GM19240 (cell line): ENCODE measurements around the gene SIGLECL1.
"Not testable (repeated sequence)": the region's sequence is repeated elsewhere in the genome, so short reads cannot be mapped to it uniquely, and the experiment has no call there.

Experiments used
- DNase-seq: peaks from one replicate; pipeline ENCODE4 v3.0.0; 2011; ENCODE audit warnings: low spot score; ENCODE audit not compliant: insufficient read length

Gene SIGLECL1

DNA sequence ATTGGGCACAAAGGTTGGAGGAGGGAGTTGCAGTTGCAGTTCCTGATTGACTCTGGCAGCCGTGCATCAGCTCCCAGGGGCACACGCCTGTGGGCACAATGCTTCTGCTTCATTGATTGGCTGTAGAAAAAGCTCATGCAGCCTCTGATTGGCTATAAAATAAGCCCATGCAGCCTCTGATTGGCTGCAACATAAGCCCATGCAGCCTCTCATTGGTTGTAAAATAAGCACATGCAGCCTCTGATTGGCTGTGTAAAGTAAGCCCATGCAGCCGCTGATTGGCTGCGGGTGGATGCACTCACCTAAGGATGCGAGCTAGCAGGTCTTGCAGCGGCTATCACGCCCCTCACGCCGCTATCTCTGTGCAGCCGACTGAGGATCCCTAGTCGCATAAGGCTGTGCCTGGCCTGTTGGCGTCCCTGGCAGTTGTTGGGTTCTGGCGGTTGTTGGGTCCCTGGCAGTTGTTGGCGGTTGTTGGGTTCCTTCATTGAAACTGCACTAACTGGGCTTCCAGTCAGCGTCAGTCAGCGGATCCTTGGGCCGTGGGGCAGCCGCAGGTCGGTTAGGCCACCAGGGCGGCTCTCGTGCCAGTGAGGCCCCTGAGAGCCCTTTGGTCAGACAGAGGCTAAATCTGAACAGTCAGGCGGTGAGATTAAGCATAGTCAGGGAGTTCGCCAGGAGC is at the start of gene SIGLECL1:
Gene SIGLECL1, plus strand, starts transcription at position 295 of the 682 bp plus-strand sequence. CDS start 12,993 bp downstream, outside the sequence.
- DNase-seq = no peak

DNA sequence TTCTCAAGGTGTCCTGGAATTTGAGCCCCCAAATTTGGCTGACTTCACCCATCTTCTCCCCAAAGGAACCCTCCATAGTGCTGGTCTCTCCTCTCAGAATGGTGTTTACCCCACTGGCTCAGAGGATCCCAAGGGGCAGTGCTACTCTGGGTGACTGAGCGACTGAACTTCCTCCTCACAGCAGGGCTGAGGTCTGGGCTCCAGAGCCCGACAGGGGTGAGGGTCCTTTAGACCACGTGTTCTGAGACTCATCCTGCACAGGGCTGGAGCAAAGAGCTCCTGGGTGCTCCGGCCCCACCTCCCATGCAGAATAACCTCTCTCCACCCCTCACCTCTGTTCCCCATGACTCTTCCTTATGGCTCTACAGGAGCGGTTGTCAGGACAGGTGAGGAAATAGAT is 49.2 kb upstream of the SIGLECL1 start:
- DNase-seq = no peak

DNA sequence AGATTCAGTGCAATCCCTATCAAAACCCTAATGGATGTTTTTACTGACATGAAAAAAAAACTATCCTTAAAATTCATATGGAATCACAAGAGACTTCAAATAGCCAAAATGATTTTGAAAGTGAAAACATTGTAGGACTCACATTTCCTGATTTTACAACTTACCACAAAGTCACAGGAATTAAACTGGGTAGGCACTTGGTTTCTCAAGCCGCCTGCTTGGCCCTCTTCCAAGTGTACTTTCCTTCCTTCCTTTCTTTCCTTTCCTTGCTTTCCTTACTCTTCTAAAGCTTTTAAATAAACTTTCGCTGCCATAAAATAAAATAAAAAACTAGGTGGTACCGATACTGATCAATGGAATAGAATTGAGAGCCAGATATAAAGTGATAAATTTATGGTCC is 47.0 kb upstream of the SIGLECL1 start:
- DNase-seq = no peak

DNA sequence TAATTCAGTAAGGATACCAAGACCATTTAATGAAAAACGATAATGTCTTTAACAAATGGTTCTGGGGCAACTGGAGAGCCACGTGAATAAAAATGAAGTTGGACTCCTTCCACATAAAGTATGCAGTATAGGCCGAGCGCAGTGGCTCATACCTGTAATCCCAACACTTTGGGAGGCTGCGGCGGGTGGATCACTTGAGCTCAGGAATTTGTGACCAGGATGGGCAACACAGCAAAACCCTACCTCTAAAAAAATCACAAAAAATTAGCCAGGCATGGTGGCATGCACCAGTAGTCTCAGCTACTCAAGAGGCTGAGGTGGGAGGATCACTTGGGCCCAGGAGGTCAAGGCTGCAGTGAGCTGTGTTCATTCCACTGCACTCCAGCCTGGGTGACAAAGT is 46.6 kb upstream of the SIGLECL1 start:
- no peak for DNase-seq

DNA sequence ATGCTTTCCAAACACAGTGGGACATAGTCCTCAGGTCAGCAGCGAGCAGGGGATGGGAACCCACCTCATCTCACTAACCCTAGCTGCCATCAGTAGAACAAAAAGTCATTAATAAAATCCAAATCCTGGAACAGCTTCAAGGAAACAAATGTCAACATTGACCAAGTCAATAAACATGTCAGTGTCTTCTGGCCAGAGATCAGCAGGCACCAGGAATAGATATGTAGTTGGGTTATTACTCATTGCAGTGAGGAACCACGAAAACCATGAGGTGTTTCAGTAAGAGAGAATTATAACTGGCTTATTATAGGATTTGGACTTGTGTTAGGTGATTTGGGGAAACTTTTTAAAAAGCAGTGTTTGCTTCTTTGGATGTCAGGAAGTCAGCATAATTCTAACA is 43.1 kb upstream of the SIGLECL1 start:
- no peak for DNase-seq

DNA sequence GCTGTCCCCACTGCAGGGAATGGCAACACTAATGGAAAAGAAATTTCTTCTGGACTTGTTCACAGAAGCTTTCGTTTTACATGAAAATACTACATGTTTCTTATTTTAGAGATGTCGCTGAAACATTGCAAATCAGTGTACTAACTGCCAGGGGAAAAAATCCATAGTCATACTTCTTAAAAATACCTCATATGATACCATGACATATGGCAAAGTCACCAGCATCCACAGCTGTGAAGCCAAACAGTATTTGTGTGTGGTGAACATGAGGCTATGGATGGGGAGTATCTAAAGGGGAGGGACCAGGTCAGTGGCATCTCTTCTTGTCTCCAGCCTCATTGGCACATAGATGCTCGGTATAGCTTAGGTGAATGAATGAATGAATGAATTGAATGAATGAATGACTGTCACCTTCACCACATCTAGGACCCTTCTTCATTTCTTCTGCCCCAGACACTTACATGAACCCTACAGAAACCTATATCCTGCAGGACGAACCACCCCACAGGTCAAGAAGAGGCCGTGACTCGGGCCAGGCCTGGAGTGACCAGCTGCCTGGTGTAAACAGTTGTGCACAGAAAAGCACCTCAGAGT is 40.6 kb upstream of the SIGLECL1 start:
- DNase-seq = no peak

DNA sequence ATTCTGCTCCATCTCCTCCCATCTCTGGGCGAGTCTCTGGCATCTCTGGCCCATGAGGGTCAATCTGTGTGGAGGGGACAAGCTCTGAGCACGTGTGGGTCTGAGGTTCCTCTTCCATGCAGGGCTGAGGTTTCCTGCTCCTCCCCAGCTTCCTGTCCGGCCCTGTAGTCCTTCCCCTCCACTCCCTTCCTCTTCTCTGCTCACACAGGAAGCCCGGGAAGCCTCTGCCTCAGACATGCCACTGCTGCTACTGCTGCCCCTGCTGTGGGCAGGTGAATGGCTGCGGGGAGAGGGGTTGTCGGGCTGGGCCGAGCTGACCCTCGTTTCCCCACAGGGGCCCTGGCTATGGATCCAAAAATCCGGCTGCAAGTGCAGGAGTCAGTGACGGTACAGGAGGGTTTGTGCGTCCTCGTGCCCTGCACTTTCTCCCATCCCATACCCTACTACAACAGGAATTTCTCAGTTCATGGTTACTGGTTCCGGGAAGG is 40.0 kb upstream of the SIGLECL1 start:
- not testable (repeated sequence) for DNase-seq

DNA sequence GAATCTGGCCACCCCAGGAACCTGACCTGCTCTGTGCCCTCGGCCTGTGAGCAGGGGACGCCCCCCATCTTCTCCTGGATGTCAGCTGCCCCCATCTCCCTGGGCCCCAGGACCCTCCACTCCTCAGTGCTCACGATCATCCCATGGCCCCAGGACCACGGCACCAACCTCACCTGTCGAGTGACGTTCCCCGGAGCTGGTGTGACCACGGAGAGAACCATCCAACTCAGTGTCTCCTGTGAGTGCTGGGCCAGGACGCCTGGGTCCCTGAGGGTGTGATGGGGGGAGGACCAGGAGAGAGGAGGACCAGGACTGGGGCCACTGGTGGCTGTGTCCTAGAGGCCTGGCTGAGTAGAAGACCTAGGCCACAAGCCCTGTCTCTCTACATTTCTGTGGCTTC is 39.0 kb upstream of the SIGLECL1 start:
- DNase-seq = no peak

DNA sequence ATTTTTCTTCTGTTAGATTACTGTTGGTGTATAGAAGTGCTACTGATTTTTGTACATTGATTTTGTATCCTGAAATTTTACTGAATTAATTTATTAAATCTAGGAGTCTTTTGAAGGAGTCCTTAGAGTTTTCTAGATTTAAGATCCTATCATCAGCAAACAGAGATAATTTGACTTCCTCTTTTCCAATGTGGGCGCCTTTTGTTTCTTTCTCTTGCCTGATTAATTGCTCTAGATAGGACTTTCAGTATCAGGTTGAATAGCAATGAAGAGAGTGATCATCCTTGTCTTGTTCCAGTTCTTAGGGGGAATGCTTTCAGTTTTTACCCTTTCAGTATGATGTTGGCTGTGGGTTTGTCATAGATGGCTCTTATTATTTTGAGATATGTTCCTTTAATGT is 31.6 kb upstream of the SIGLECL1 start:
- DNase-seq = no peak

DNA sequence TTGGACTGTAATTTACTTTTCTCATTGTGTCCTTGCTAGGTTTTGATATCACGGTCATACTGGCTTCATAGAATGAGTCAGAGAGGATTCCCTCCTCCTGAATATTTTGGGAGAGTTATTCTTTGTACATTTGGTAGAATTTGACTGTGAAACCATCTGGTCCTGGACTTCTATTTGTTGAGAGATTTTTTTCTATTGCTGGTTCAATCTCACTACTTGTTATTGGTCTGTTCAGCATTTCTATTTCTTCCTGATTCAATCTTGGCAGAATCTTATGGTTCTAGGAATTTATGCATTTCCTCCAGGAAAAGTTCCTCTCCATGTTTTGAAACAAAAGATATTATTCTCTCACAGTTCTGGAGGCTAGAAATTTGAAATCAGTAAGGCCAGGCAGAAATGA is 30.9 kb upstream of the SIGLECL1 start:
- no peak for DNase-seq

DNA sequence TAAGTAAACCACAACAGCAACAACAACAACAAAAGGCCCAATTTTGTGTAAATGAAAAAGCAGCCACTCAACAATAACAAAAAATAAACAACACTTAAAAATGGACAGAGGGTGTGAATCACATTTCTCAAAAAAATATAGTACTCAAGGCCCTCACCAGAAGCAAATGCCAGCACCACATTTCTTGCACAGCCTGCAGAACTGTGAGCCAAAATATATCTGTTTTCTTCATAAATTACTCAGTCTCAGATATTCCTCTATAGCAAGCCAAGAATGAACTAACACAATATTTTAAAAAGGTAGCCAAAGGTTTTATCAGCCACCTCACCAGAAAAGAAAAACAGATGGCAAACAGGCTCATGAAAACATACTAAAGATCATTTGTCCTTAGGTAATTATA is 29.9 kb upstream of the SIGLECL1 start:
- no peak for DNase-seq

GRCh38 chr19:51224163-51224641 is 26.7 kb upstream of the SIGLECL1 start:
- no peak for DNase-seq

GRCh38 chr19:51224898-51225393 is 25.9 kb upstream of the SIGLECL1 start, which contains the start of gene CD33:
Gene CD33, plus strand, starts transcription at chr19:51225080. Its CDS starts 39 bp downstream, at chr19:51225119.
- DNase-seq = not testable (repeated sequence)

DNA sequence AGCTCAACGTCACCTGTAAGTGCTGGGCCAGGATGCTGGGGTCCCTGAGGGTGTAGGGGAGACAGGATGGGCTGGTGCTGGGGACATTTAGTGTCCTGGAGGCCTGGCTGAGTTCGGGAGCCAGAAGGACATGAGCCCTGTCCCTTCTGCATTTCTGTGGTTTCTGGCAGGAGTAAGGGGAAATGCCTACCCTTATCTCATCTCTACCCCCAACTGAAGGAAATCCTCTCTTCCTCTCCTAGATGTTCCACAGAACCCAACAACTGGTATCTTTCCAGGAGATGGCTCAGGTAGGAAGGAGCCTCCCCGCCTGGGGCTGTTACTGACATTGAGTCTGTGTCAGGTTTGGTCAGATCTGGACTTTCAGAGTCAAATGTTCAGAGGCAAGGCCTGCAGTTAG is 24.8 kb upstream of the SIGLECL1 start:
- DNase-seq = no peak

GRCh38 chr19:51227326-51227725 is 23.6 kb upstream of the SIGLECL1 start:
- no peak for DNase-seq

DNA sequence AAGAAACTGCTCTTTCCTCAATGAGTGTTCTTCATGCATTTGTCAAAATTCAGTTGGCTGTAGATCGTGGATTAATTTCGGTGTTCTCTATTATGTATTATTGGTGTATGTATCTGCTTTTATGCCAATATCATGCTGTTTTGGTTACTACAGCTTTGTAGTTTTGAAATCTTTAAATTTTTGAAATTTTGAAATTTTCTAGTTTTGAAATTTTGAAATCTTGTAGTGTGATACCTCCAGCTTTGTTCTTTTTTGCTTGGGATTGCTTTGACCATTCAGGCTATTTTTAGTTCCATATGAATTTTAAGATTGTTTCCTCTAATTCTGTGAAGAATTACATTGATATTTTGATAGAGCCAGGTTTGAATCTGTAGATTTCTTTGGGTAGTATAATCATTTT is 22.9 kb upstream of the SIGLECL1 start:
- no peak for DNase-seq

DNA sequence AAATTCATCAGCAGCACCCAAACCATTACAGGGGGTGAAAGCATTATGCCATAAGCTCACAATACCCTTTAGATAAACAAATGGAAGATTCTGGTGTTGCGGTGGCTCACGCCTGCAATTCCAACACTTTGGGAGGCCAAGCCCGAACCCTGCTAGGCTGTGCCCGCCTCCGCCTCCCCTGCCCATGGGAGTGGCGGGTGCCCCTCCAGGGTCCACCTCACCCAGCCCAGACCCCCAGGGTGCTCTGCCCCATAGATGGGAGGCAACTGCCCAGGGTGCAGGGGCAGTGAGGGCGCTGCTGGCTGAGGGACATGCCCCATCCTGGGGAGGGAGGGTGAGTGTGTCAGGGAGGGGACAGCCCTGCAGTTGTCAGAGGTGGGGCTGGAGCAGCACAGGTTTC is 10.0 kb upstream of the SIGLECL1 start:
- DNase-seq = no peak

DNA sequence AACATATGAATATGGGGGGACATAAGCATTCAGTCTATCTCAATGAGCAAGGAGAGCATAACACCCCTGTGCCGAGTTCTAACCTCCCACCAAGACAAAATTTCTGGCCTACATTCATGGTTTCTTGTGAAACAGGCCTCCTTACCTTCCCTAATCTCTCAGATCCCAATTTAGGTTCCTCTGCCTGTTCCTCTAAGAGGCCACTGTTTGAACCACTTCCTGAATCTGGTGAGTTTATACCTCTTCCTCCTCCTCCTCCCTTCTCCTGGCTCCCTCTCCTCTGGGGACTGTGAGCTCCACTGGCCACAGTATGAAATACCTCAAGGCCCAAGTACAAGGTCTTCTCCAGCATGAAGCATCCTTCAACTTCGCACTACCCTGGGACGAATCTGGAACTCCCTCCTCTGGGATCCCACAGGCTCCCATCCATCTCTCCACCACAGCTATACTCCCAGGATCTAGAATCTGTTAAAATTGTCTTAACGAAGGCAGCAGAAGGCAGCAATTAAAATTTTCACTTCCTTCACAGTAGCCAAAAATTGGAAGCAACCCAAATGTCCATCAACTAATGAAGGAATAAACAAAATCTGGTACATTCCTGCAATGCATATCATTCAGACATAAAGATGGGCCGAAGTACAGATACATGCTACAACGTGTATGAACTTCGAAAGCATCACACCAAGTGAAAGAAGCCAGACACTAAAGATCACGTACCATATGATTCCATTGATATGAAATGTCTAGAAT is 7.8 kb upstream of the SIGLECL1 start:
- no peak for DNase-seq

DNA sequence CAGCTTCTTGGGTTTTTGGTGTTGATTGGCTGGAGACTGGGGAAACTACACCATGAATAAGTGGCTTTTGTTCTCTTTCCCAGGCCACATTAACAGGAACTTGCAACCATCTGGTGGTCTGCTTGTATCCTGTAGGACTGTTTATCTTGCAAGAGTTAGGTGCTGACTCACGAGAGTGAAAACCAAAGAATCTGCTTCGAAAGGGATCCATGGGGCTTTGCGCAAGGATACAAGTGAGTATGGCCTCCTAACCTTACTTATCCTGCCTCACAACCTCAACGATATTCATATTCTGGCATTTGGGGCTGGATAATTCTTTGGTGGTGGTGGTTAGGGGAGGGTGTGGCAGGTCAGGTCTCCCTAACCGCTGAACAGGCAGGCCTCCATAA is 4.7 kb upstream of the SIGLECL1 start:
- DNase-seq = no peak

DNA sequence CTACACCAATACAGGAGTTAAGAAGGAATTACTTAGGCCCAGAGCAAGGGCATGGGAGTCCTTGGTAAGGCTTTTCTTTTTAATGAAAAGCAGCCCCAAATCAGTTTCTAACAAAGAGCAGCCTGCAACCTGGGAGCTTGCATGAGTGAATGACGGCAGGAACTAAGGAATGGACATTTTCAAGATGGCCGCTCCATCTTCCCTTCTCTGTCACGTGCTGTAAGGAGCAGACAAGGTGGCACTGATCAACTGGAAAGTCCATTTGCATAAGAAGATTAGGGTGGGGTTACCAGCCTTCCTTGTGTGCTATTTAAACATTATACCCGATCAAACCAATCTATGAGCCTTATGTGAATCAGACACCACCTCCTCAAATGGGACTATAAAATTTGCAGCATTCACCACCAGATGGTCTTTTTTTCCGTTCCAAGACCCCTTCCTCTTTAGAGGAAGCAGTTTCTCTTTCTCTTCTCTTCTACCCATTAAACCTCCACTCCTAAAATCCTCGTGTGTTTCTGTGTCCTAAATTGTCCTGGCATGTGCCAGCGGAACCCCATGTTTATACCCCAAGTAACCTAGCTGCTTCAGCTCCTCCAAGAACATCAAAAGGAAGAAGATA is 2.8 kb upstream of the SIGLECL1 start:
- no peak for DNase-seq

- no peak for DNase-seq
Measured at GRCh38 chr19:51251468-51251820, 564 bp downstream of the SIGLECL1 start.
